Activated CD4-positive, alpha-beta T cell treated with anti-CD3 and anti-CD28 coated beads for 36 hours (primary cell): Measurements from ENCODE around the gene GBX1. TPM values are rescaled to one million over a fixed set of nuclear protein-coding genes. Genes with fewer than 3 reads are reported as not detected.
A peak's percentile ranks its signal among the peaks of the same experiment; 100 is the strongest.

Source experiments
- ATAC-seq: fragments of 200-7000 bp; cut with Tn5 transposase; one replicate; pipeline ENCODE4 v1.10.0; 2021; ENCODE audit warnings: mild to moderate bottlenecking, moderate library complexity
- CTCF ChIA-PET: fragments of 350-600 bp; sonication (Branson Sonifier 250); formaldehyde crosslinking; loops from one replicate; lab custom pipeline; 2021; ENCODE audit warnings: antibody characterized with exemption; lab: Charles Lee
- POLR2A ChIA-PET: fragments of 350-600 bp; sonication (Branson Sonifier 250); formaldehyde crosslinking; loops from one replicate; lab custom pipeline; 2021; ENCODE audit warnings: antibody characterized with exemption, inconsistent platforms; lab: Charles Lee
- DNase-seq: peaks from one replicate; pipeline ENCODE4 v3.0.0-alpha.2; 2020
- H3K27ac Mint-ChIP-seq: one replicate; pipeline ENCODE4 v1.8.0; 2021; ENCODE audit warnings: mixed read lengths
- H3K27me3 Mint-ChIP-seq: one replicate; pipeline ENCODE4 v1.8.0; 2021; ENCODE audit warnings: mixed read lengths
- H3K36me3 Mint-ChIP-seq: one replicate; pipeline ENCODE4 v1.8.0; 2021; ENCODE audit warnings: low read depth, mixed read lengths
- H3K4me1 Mint-ChIP-seq: one replicate; pipeline ENCODE4 v1.8.0; 2021; ENCODE audit warnings: mixed read lengths
- H3K4me3 Mint-ChIP-seq: one replicate; pipeline ENCODE4 v1.8.0; 2021; ENCODE audit warnings: mild to moderate bottlenecking, moderate library complexity, mixed read lengths
- H3K9me3 Mint-ChIP-seq: one replicate; pipeline ENCODE4 v1.8.0; 2021; ENCODE audit warnings: low read depth, mixed read lengths
- intact Hi-C, 2 experiments: fragments of 100-400 bp; cut with DNase I in 1 of 2; cut with micrococcal nuclease in 1 of 2; formaldehyde crosslinking; loops; one replicate each; pipeline versions ENCODE4 v1.14.2 to v1.15.1; 2022 to 2024; cut with DNase I, micrococcal nuclease
- total RNA-seq, 2 experiments: library from RNA; stranded (reverse); gene quantifications; one replicate each; pipeline ENCODE4 v1.2.3, GENCODE V29; 2021

The GBX1 gene
- total RNA-seq, 2 experiments from 2014 or later = 0.16 TPM; not detected in 1

- ATAC-seq (no peak), DNase-seq (no peak)
- POLR2A ChIA-PET = no interaction called here
- H3K27me3 Mint-ChIP-seq = peaks cover 3% of the 10 kb centered on the region
- H3K27ac Mint-ChIP-seq = no peak overlapping the region
- H3K36me3 Mint-ChIP-seq = peaks cover 7% of the 10 kb centered on the region
- peak overlapping the region; percentile 29 for H3K4me3 Mint-ChIP-seq
- CTCF ChIA-PET = interaction anchor here (0.7 to 1.3 kb wide), 8 partner anchors 8 to 219 kb away, joined by 3 to 4 read pairs (median 3); no protein-coding TSS in a partner anchor
- intact Hi-C loops = no loop called here
- H3K9me3 Mint-ChIP-seq = no peaks in the 10 kb centered on the region
- H3K4me1 Mint-ChIP-seq = peaks cover 5% of the 10 kb centered on the region
Measured at GRCh38 chr7:151116603-151117440, 50.7 kb downstream of the GBX1 start.

GRCh38 chr7:151115836-151116418, 51.6 kb downstream of the GBX1 start:
- ChIA-PET CTCF (interaction anchor here (0.7 to 1.4 kb wide), 5 partner anchors 10 to 218 kb away, joined by 3 to 4 read pairs (median 3); no protein-coding TSS in a partner anchor), POLR2A (no interaction called here)
- Mint-ChIP-seq H3K4me3 (peak overlapping the region; percentile 39), H3K9me3 (no peaks in the 10 kb centered on the region), H3K27me3 (peaks cover 3% of the 10 kb centered on the region), H3K27ac (no peak overlapping the region), H3K4me1 (peaks cover 5% of the 10 kb centered on the region), H3K36me3 (peaks cover 4% of the 10 kb centered on the region)
- intact Hi-C loops = no loop called here
- ATAC-seq = no peak
- peak; percentile 28 for DNase-seq

- Mint-ChIP-seq H3K4me3 (peak overlapping the region; percentile 39), H3K9me3 (no peaks in the 10 kb centered on the region), H3K4me1 (peaks cover 5% of the 10 kb centered on the region), H3K27me3 (peaks cover 3% of the 10 kb centered on the region), H3K36me3 (peaks cover 4% of the 10 kb centered on the region), H3K27ac (no peak overlapping the region)
- peak; percentile 69 for DNase-seq
- ATAC-seq = peak; percentile 51
- POLR2A ChIA-PET = no interaction called here
- intact Hi-C loops = no loop called here
- CTCF ChIA-PET = interaction anchor here (0.7 to 1.4 kb wide), 5 partner anchors 10 to 217 kb away, joined by 3 to 4 read pairs (median 3); no protein-coding TSS in a partner anchor
Measured at GRCh38 chr7:151115121-151115835, 52.2 kb downstream of the GBX1 start.

- ATAC-seq = no peak
- intact Hi-C loops = loop anchor here (5.0 kb wide), 2 partner anchors 217 to 337 kb away; no protein-coding TSS in a partner anchor
- CTCF ChIA-PET = interaction anchor here (0.8 to 1.4 kb wide), 2 partner anchors 9 to 24 kb away, joined by 3 to 4 read pairs; no protein-coding TSS in a partner anchor
Measured at GRCh38 chr7:151114151-151115090, 53.1 kb downstream of the GBX1 start.

GRCh38 chr7:151113344-151114150, 53.9 kb downstream of the GBX1 start:
- Mint-ChIP-seq H3K36me3 (no peaks in the 10 kb centered on the region), H3K4me1 (peaks cover 5% of the 10 kb centered on the region), H3K27ac (no peak overlapping the region), H3K27me3 (peaks cover 3% of the 10 kb centered on the region), H3K4me3 (no peak overlapping the region), H3K9me3 (no peaks in the 10 kb centered on the region)
- ChIA-PET CTCF (interaction anchor here (0.8 to 2.5 kb wide), 6 partner anchors 12 to 187 kb away, joined by 3 to 10 read pairs (median 4); no protein-coding TSS in a partner anchor), POLR2A (no interaction called here)
- DNase-seq (no peak), ATAC-seq (no peak)
- intact Hi-C loops = loop anchor here (5.0 kb wide), 2 partner anchors 216 to 336 kb away; no protein-coding TSS in a partner anchor

More at GRCh38 chr7:151114151-151115090, 53.1 kb downstream of the GBX1 start:
- no peak overlapping the region for H3K4me3 Mint-ChIP-seq
- H3K27me3 Mint-ChIP-seq = peaks cover 3% of the 10 kb centered on the region
- no peaks in the 10 kb centered on the region for H3K9me3 Mint-ChIP-seq
- no peak for DNase-seq
- peaks cover 3% of the 10 kb centered on the region for H3K36me3 Mint-ChIP-seq
- peaks cover 5% of the 10 kb centered on the region for H3K4me1 Mint-ChIP-seq
- no peak overlapping the region for H3K27ac Mint-ChIP-seq
- POLR2A ChIA-PET = no interaction called here

DNA sequence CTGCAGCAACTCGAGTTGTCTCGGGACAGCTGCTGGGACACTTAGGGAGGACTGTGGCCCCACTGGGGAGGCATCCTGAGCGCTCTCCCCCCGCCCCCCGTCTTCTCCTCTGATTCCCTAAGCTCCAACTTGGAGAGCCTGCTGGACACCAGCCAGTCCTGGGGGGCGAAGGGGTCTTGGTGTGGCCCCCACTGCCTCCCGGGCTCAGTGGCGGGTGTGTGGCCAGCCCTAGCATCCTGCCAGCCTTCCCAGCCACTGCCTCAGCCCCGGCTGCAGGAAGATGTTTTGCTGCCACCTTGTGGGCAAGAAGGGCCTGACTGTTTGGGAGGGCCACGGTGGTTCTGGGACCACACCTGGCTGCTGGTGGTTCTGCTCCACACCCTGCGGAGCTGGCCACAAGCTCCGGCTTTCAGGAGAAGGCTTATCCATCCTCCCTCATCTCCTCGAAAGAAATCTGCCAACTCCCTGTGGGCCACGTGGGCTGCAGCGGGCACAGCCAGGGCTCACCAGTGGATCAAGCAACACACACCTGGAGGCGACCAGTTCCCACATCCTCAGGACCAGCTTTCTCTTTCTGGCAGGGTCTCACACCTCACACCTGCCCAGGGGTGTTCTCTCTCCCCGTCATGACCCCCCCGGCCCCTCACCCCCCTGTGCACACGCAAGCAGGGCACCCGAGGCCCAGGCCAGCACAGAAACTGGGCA, 56.4 kb downstream of the GBX1 start:
- H3K4me3 Mint-ChIP-seq = no peak overlapping the region
- ChIA-PET CTCF (interaction anchor here (0.6 to 2.8 kb wide), 26 partner anchors 8 to 559 kb away, joined by 3 to 17 read pairs (median 4); no protein-coding TSS in a partner anchor), POLR2A (interaction anchor here (0.6 kb wide), 1 partner anchor 10 kb away, joined by 3 read pairs; no protein-coding TSS in a partner anchor)
- no peak overlapping the region for H3K27ac Mint-ChIP-seq
- H3K4me1 Mint-ChIP-seq = no peaks in the 10 kb centered on the region
- intact Hi-C loops = loop anchor here (1.0 to 5.0 kb wide), 8 partner anchors 16 to 334 kb away; partner anchors contain the start of gene ABCB8 (in 2 of the 2)
- peak; percentile 85 for DNase-seq
- peak; percentile 90 for ATAC-seq
- H3K36me3 Mint-ChIP-seq = no peaks in the 10 kb centered on the region
- no peaks in the 10 kb centered on the region for H3K9me3 Mint-ChIP-seq
- peaks cover 3% of the 10 kb centered on the region for H3K27me3 Mint-ChIP-seq

GRCh38 chr7:151110236-151110940, 57.1 kb downstream of the GBX1 start:
- peaks cover 3% of the 10 kb centered on the region for H3K27me3 Mint-ChIP-seq
- no peak overlapping the region for H3K4me3 Mint-ChIP-seq
- H3K36me3 Mint-ChIP-seq = no peaks in the 10 kb centered on the region
- ChIA-PET CTCF (interaction anchor here (0.7 to 2.8 kb wide), 21 partner anchors 14 to 232 kb away, joined by 3 to 17 read pairs (median 4); partner anchors contain the start of gene ABCB8), POLR2A (no interaction called here)
- no peaks in the 10 kb centered on the region for H3K9me3 Mint-ChIP-seq
- DNase-seq (no peak), ATAC-seq (no peak)
- intact Hi-C loops = loop anchor here (2.0 to 5.0 kb wide), 4 partner anchors 16 to 333 kb away; no protein-coding TSS in a partner anchor
- no peaks in the 10 kb centered on the region for H3K4me1 Mint-ChIP-seq
- H3K27ac Mint-ChIP-seq = no peak overlapping the region

- H3K27ac Mint-ChIP-seq = no peak overlapping the region
- no peak overlapping the region for H3K4me3 Mint-ChIP-seq
- ChIA-PET CTCF (interaction anchor here (0.7 to 2.8 kb wide), 16 partner anchors 7 to 690 kb away, joined by 3 to 17 read pairs (median 5); partner anchors contain the start of gene ABCB8), POLR2A (no interaction called here)
- ATAC-seq (no peak), DNase-seq (no peak)
- no peaks in the 10 kb centered on the region for H3K36me3 Mint-ChIP-seq
- no peaks in the 10 kb centered on the region for H3K4me1 Mint-ChIP-seq
- peaks cover 3% of the 10 kb centered on the region for H3K27me3 Mint-ChIP-seq
- intact Hi-C loops = loop anchor here (1.0 to 5.0 kb wide), 5 partner anchors 15 to 332 kb away; no protein-coding TSS in a partner anchor
- no peaks in the 10 kb centered on the region for H3K9me3 Mint-ChIP-seq
Measured at GRCh38 chr7:151109094-151110048, 58.1 kb downstream of the GBX1 start.
